Muscle of arm (tissue), 12 donors: ENCODE measurements around the gene STAG1. TPM values are rescaled to one million over a fixed set of nuclear protein-coding genes. Genes with fewer than 3 reads are reported as not detected.
"Not testable (repeated sequence)": the region's sequence is repeated elsewhere in the genome, so short reads cannot be mapped to it uniquely, and the experiment has no call there.

Experiments
- DNase-seq: peaks from one replicate; pipeline ENCODE4 v3.0.0-alpha.2; 2013
- polyA plus RNA-seq, 12 donors: library from polyadenylated mRNA; unstranded; fragments of 120-200 nt; gene quantifications; one replicate each; pipeline ENCODE4 v1.2.1, GENCODE V29; 2013; ENCODE audit not compliant: insufficient read length in 12 of 12

Gene STAG1
- polyA plus RNA-seq, 12 donors = 28.7 to 42.8 (median 38.2) TPM; not detected in 1

- DNase-seq = not testable (repeated sequence)
These were observed 417.5 kb downstream of the STAG1 start for GRCh38 chr3:136334726-136335125.

GRCh38 chr3:136334209-136334608 lies 418.0 kb downstream of the STAG1 start:
- DNase-seq = no peak

DNA sequence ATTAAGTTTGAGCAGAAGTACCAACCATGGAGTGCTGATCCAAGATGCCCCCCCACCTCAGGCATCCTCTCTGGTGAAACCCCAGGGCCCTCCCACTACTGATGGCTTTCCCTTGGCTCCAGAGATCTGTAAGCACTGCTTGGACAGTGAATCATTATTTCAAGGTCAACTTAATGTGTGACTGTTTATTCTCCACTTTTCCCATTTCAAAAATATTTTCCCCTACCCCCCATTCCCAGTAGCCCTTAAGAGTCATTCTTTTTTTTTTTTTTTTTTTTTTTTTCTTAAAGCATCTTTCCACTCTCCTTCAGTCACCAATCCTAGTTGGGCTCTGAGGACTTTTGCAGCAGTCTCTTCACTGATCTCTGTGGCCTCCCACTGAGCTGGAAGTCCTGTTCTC lies 419.4 kb downstream of the STAG1 start:
- no peak for DNase-seq

GRCh38 chr3:136332302-136332701 lies 419.9 kb downstream of the STAG1 start:
- no peak for DNase-seq

GRCh38 chr3:136330900-136331299 lies 421.3 kb downstream of the STAG1 start:
- DNase-seq = no peak

DNA sequence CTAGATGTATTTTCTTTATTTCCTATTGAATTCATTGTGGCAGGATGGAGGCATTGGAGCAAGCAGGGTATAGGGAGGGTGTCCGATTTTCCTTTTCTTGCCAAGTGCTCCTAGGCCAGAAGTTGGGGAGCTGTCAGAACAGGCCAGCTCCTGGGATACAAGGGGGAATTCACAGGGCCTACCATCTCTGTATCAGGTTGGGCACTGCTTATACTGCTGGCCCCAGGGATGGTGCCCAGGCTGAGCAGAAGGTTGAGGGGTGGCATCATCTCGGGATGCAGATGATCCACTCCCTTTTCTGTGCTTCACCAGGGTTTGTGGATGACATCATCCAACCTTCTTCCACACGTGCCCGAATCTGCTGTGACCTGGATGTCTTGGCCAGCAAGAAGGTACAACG lies 422.6 kb downstream of the STAG1 start:
- no peak for DNase-seq

GRCh38 chr3:136327671-136328070 lies 424.5 kb downstream of the STAG1 start:
- DNase-seq = no peak

DNA sequence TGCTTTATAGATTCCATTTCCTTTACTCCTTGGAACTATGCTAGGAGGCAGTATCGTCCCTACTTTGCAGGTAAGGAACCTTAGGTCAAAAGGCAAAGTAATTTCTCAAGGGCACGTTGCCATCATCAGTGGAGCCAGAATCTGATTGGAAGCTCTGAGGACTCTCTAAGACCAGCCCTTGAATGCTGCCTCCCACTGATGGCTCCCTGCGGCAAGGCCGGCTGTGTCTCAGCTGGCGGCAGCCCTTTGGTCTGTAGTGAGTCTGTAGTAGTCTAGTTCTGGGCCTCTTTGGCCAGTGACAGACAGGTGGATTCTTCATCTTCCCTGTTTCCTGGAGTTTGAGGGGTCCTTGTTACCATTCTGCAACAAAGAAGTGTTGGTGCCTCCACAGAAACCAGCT lies 425.9 kb downstream of the STAG1 start:
- no peak for DNase-seq

- DNase-seq = no peak
These were observed 440.2 kb downstream of the STAG1 start for GRCh38 chr3:136311968-136312367.

GRCh38 chr3:136311261-136311660 lies 440.9 kb downstream of the STAG1 start:
- DNase-seq = no peak

GRCh38 chr3:136305879-136306278 lies 446.3 kb downstream of the STAG1 start:
- DNase-seq = no peak

DNA sequence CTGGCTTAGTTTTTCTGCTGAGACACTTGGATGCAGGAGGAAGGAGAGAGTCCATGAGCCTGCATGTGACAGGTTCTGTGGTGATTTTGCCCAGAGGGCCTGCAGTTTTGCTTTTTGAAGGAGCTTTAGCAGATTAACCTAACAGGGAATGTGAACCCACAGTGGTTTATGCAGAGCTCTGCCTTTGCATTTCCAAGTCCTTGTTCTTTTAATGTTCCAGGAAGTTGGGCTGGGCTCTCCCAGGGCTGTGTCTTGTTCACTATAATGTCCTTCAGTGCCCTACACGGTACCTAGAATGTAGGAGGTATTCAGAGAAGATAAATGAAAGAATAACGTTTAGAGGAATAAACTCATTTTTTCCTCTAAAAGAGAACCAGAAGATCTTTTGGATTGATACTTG lies 451.7 kb downstream of the STAG1 start:
- no peak for DNase-seq

DNA sequence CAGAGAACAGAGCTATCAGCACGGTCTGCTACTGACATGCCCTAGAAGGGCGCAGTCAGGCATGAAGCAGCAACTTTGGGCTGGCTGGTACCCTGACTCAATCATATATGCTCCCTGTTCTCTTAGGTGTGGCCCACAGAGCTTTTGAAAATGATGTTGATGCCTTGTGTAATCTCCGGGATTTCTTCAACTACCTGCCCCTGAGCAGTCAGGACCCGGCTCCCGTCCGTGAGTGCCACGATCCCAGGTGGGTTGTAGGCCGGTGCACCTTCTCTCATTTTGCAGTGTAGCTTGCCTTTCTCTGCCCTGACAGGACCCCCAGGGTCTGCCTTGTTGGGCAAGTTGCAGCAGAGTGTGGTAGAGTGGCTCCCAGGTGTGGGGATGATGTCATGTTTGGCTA lies 454.4 kb downstream of the STAG1 start:
- no peak for DNase-seq

- no peak for DNase-seq
These were observed 455.2 kb downstream of the STAG1 start for GRCh38 chr3:136296960-136297359.

DNA sequence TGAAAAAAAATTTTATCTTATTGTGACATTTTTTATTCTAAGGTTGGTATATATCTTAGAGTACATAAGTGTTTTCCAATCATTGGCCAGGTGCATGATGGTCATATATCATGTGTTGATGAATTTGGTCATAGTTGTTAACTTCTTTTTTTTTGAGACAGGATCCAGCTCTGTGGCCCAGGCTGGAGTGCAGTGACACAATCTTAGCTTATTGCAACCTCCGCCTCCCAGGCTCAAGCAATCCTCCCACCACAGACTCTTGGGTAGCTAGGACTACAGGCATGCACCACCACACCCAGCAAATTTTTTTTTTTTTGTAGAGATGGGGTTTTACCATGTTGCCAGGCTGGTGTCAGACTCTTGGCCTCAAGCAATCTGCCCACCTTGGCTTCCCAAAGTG lies 458.0 kb downstream of the STAG1 start:
- no peak for DNase-seq

DNA sequence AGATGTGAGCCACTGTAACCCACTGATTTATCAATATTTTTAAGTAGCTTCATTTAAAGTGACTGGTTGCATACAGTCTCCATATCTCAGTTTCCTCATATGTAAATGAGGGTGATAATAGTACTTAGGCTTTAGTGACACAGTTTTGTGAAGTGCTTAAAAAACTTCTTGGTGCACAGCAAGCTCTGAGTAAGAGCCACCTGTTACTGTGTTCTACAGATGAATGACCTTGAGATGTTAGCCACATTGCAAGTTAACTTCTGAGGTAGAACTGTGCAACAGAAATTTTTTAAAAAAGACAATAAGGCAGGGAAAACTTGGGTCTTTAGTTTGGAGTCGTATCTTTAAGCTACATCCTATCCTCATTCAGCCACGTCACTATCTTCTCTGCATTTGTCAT lies 458.9 kb downstream of the STAG1 start:
- DNase-seq = no peak

GRCh38 chr3:136292500-136292899 lies 459.7 kb downstream of the STAG1 start:
- no peak for DNase-seq

GRCh38 chr3:136291302-136291701 lies 460.9 kb downstream of the STAG1 start:
- DNase-seq = no peak

Other genes with a start within 250 kb of the STAG1 start
- 1 to 10 TPM in 10 of 12 donors, not detected in 2; 1.4 to 3.4 (median 2.3) TPM for gene SLC35G2, start 66.7 kb upstream of the STAG1 start, polyA plus RNA-seq
- 10 to 100 TPM in 11 of 12 donors, not detected in 1; 21.4 to 52.5 (median 33.7) TPM for gene NCK1, start 109.8 kb upstream of the STAG1 start, polyA plus RNA-seq
- gene IL20RB, start 205.6 kb upstream of the STAG1 start, polyA plus RNA-seq = 1 to 10 TPM in 5 of 12 donors, under 1 TPM in 5, not detected in 2; 0.70 to 1.3 (median 0.96) TPM